WTC11 (cell line): Measurements from ENCODE around the gene ERGIC2. TPM values are rescaled to one million over a fixed set of nuclear protein-coding genes. Genes with fewer than 3 reads are reported as not detected.

ENCODE experiments used
- ATAC-seq: fragments of 200-7000 bp; cut with Tn5 transposase; 2 replicates; pipeline ENCODE4 v1.10.0; 2021; ENCODE audit warnings: mild to moderate bottlenecking, moderate library complexity
- CTCF ChIA-PET: fragments of 300-600 bp; sonication (Branson Sonifier 250); formaldehyde crosslinking; loops from one replicate; lab custom pipeline; 2021; ENCODE audit warnings: antibody characterized with exemption; lab: Charles Lee
- POLR2A ChIA-PET: fragments of 350-600 bp; sonication (Branson Sonifier 250); formaldehyde crosslinking; loops from one replicate; lab custom pipeline; 2021; ENCODE audit warnings: antibody characterized with exemption; lab: Charles Lee
- DNase-seq: peaks from one replicate; pipeline ENCODE4 v3.0.0; 2021; ENCODE audit warnings: low spot score
- H3K27ac Mint-ChIP-seq: 2 replicates; pipeline ENCODE4 v1.8.0; 2021; ENCODE audit warnings: mixed read lengths
- H3K27me3 Mint-ChIP-seq: 2 replicates; pipeline ENCODE4 v1.8.0; 2021; ENCODE audit warnings: low read depth, mild to moderate bottlenecking, moderate library complexity, mixed read lengths
- H3K36me3 Mint-ChIP-seq: 2 replicates; pipeline ENCODE4 v1.8.0; 2021; ENCODE audit warnings: mixed read lengths
- H3K4me1 Mint-ChIP-seq: 2 replicates; pipeline ENCODE4 v1.8.0; 2022; ENCODE audit warnings: mixed read lengths
- H3K4me3 Mint-ChIP-seq: 2 replicates; pipeline ENCODE4 v1.8.0; 2021; ENCODE audit warnings: mild to moderate bottlenecking, moderate library complexity, mixed read lengths
- H3K9me3 Mint-ChIP-seq: 2 replicates; pipeline ENCODE4 v1.8.0; 2021; ENCODE audit warnings: mixed read lengths
- ATF6 ChIP-seq: sonication (generic); formaldehyde crosslinking; IDR thresholded peaks from 2 replicates; pipeline ENCODE4 v1.8.1; 2023; ENCODE audit warnings: mild to moderate bottlenecking, missing genetic modification reagents
- ETV6 ChIP-seq: sonication (generic); formaldehyde crosslinking; IDR thresholded peaks from 2 replicates; pipeline ENCODE4 v1.8.1; 2022; ENCODE audit warnings: mild to moderate bottlenecking, missing genetic modification reagents
- IRF1 ChIP-seq: sonication (generic); formaldehyde crosslinking; IDR thresholded peaks from 2 replicates; pipeline ENCODE4 v1.8.0; 2023; ENCODE audit warnings: missing genetic modification reagents
- JAZF1 ChIP-seq: fragments of 250-450 bp; sonication (Bioruptor Pico); IDR thresholded peaks from 2 replicates; pipeline ENCODE4 v1.9.0; 2021; ENCODE audit warnings: moderate library complexity, mild to moderate bottlenecking, inconsistent platforms
- JUN ChIP-seq: sonication (generic); formaldehyde crosslinking; IDR thresholded peaks from 2 replicates; pipeline ENCODE4 v1.8.0; 2023; ENCODE audit warnings: mild to moderate bottlenecking, missing genetic modification reagents
- MYBL2 ChIP-seq: sonication (generic); formaldehyde crosslinking; IDR thresholded peaks from 2 replicates; pipeline ENCODE4 v1.8.1; 2023; ENCODE audit warnings: mild to moderate bottlenecking, moderate library complexity, missing genetic modification reagents
- NFYB ChIP-seq: sonication (generic); formaldehyde crosslinking; conservative IDR thresholded peaks from 2 replicates; pipeline ENCODE4 v1.8.0; 2022; ENCODE audit warnings: low read depth, missing genetic modification reagents
- NR1H2 ChIP-seq: sonication (generic); formaldehyde crosslinking; IDR thresholded peaks from 2 replicates; pipeline ENCODE4 v1.9.0; 2021; ENCODE audit warnings: mild to moderate bottlenecking, moderate library complexity, missing genetic modification reagents
- PRRX2 ChIP-seq: fragments of 250-450 bp; sonication (Bioruptor Pico); IDR thresholded peaks from 2 replicates; pipeline ENCODE4 v1.8.0; 2021; ENCODE audit warnings: mild to moderate bottlenecking
- TEAD4 ChIP-seq: sonication (generic); formaldehyde crosslinking; IDR thresholded peaks from 2 replicates; pipeline ENCODE4 v1.8.0; 2022; ENCODE audit warnings: mild to moderate bottlenecking, missing genetic modification reagents
- ZNF423 ChIP-seq: fragments of 250-450 bp; sonication (Bioruptor Pico); IDR thresholded peaks from 2 replicates; pipeline ENCODE4 v2.1.2; 2022; ENCODE audit warnings: mild to moderate bottlenecking, moderate library complexity
- total RNA-seq: library from RNA; stranded (reverse); gene quantifications from 3 replicates; pipeline ENCODE4 v1.2.3, GENCODE V29; 2021
- TF ChIP-seq, protein P1 (sequence below): sonication (generic); formaldehyde crosslinking; IDR thresholded peaks from 2 replicates; pipeline ENCODE4 v1.8.1; 2022; ENCODE audit warnings: mild to moderate bottlenecking, missing genetic modification reagents, moderate library complexity, borderline replicate concordance
- TF ChIP-seq, protein P2 (sequence below): fragments of 250-450 bp; sonication (Bioruptor Pico); IDR thresholded peaks from 2 replicates; pipeline ENCODE4 v1.9.0; 2021; ENCODE audit warnings: mild to moderate bottlenecking, borderline replicate concordance
- TF ChIP-seq, protein P3 (sequence below): sonication (generic); formaldehyde crosslinking; IDR thresholded peaks from 2 replicates; pipeline ENCODE4 v1.8.0; 2022; ENCODE audit warnings: mild to moderate bottlenecking, missing genetic modification reagents
- TF ChIP-seq, protein P4 (sequence below): sonication (generic); formaldehyde crosslinking; IDR thresholded peaks from 2 replicates; pipeline ENCODE4 v1.8.1; 2022; ENCODE audit warnings: missing genetic modification reagents, borderline replicate concordance
- TF ChIP-seq, protein P5 (sequence below): sonication (generic); formaldehyde crosslinking; IDR thresholded peaks from 2 replicates; pipeline ENCODE4 v1.8.0; 2022; ENCODE audit warnings: missing genetic modification reagents

ERGIC2 gene
- total RNA-seq, 1 experiment from 2014 or later = 51.4 TPM

- no peaks in the 10 kb centered on the region for H3K9me3 Mint-ChIP-seq
These were observed 43.6 kb downstream of the ERGIC2 start for GRCh38 chr12:29337325-29337724.

GRCh38 chr12:29334937-29335336 is 46.0 kb downstream of the ERGIC2 start:
- ChIA-PET POLR2A (no interaction called here), CTCF (no interaction called here)
- no peak for DNase-seq
- Mint-ChIP-seq H3K27ac (no peak overlapping the region), H3K36me3 (peaks cover 7% of the 10 kb centered on the region; the same call in 1 of the 2 replicates), H3K4me1 (no peaks in the 10 kb centered on the region), H3K9me3 (no peaks in the 10 kb centered on the region), H3K27me3 (no peaks in the 10 kb centered on the region), H3K4me3 (no peak overlapping the region)
- no peak for ATAC-seq
- no peak for TF ChIP-seq ZNF423
- no peak for TF ChIP-seq PRRX2
- TF ChIP-seq, protein P1, sequence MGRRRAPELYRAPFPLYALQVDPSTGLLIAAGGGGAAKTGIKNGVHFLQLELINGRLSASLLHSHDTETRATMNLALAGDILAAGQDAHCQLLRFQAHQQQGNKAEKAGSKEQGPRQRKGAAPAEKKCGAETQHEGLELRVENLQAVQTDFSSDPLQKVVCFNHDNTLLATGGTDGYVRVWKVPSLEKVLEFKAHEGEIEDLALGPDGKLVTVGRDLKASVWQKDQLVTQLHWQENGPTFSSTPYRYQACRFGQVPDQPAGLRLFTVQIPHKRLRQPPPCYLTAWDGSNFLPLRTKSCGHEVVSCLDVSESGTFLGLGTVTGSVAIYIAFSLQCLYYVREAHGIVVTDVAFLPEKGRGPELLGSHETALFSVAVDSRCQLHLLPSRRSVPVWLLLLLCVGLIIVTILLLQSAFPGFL (CRISPR knock-in tag) = no peak
- TF ChIP-seq, protein P2, sequence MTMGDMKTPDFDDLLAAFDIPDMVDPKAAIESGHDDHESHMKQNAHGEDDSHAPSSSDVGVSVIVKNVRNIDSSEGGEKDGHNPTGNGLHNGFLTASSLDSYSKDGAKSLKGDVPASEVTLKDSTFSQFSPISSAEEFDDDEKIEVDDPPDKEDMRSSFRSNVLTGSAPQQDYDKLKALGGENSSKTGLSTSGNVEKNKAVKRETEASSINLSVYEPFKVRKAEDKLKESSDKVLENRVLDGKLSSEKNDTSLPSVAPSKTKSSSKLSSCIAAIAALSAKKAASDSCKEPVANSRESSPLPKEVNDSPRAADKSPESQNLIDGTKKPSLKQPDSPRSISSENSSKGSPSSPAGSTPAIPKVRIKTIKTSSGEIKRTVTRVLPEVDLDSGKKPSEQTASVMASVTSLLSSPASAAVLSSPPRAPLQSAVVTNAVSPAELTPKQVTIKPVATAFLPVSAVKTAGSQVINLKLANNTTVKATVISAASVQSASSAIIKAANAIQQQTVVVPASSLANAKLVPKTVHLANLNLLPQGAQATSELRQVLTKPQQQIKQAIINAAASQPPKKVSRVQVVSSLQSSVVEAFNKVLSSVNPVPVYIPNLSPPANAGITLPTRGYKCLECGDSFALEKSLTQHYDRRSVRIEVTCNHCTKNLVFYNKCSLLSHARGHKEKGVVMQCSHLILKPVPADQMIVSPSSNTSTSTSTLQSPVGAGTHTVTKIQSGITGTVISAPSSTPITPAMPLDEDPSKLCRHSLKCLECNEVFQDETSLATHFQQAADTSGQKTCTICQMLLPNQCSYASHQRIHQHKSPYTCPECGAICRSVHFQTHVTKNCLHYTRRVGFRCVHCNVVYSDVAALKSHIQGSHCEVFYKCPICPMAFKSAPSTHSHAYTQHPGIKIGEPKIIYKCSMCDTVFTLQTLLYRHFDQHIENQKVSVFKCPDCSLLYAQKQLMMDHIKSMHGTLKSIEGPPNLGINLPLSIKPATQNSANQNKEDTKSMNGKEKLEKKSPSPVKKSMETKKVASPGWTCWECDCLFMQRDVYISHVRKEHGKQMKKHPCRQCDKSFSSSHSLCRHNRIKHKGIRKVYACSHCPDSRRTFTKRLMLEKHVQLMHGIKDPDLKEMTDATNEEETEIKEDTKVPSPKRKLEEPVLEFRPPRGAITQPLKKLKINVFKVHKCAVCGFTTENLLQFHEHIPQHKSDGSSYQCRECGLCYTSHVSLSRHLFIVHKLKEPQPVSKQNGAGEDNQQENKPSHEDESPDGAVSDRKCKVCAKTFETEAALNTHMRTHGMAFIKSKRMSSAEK (CRISPR knock-in tag) = no peak
- TF ChIP-seq NFYB (CRISPR knock-in tag) = no peak
- TF ChIP-seq, protein P3, sequence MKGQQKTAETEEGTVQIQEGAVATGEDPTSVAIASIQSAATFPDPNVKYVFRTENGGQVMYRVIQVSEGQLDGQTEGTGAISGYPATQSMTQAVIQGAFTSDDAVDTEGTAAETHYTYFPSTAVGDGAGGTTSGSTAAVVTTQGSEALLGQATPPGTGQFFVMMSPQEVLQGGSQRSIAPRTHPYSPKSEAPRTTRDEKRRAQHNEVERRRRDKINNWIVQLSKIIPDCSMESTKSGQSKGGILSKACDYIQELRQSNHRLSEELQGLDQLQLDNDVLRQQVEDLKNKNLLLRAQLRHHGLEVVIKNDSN (CRISPR knock-in tag) = no peak
- no peak for TF ChIP-seq NR1H2

More at GRCh38 chr12:29337325-29337724, 43.6 kb downstream of the ERGIC2 start:
- no peak overlapping the region for H3K27ac Mint-ChIP-seq
- H3K27me3 Mint-ChIP-seq = no peaks in the 10 kb centered on the region
- TF ChIP-seq ATF6 (CRISPR knock-in tag) (no peak), MYBL2 (CRISPR knock-in tag) (no peak), IRF1 (CRISPR knock-in tag) (no peak), JAZF1 (no peak), TEAD4 (CRISPR knock-in tag) (no peak), ETV6 (CRISPR knock-in tag) (no peak), JUN (CRISPR knock-in tag) (no peak)
- TF ChIP-seq, protein P4, sequence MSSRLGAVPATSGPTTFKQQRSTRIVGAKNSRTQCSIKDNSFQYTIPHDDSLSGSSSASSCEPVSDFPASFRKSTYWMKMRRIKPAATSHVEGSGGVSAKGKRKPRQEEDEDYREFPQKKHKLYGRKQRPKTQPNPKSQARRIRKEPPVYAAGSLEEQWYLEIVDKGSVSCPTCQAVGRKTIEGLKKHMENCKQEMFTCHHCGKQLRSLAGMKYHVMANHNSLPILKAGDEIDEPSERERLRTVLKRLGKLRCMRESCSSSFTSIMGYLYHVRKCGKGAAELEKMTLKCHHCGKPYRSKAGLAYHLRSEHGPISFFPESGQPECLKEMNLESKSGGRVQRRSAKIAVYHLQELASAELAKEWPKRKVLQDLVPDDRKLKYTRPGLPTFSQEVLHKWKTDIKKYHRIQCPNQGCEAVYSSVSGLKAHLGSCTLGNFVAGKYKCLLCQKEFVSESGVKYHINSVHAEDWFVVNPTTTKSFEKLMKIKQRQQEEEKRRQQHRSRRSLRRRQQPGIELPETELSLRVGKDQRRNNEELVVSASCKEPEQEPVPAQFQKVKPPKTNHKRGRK = no peak
- TF ChIP-seq, protein P5, sequence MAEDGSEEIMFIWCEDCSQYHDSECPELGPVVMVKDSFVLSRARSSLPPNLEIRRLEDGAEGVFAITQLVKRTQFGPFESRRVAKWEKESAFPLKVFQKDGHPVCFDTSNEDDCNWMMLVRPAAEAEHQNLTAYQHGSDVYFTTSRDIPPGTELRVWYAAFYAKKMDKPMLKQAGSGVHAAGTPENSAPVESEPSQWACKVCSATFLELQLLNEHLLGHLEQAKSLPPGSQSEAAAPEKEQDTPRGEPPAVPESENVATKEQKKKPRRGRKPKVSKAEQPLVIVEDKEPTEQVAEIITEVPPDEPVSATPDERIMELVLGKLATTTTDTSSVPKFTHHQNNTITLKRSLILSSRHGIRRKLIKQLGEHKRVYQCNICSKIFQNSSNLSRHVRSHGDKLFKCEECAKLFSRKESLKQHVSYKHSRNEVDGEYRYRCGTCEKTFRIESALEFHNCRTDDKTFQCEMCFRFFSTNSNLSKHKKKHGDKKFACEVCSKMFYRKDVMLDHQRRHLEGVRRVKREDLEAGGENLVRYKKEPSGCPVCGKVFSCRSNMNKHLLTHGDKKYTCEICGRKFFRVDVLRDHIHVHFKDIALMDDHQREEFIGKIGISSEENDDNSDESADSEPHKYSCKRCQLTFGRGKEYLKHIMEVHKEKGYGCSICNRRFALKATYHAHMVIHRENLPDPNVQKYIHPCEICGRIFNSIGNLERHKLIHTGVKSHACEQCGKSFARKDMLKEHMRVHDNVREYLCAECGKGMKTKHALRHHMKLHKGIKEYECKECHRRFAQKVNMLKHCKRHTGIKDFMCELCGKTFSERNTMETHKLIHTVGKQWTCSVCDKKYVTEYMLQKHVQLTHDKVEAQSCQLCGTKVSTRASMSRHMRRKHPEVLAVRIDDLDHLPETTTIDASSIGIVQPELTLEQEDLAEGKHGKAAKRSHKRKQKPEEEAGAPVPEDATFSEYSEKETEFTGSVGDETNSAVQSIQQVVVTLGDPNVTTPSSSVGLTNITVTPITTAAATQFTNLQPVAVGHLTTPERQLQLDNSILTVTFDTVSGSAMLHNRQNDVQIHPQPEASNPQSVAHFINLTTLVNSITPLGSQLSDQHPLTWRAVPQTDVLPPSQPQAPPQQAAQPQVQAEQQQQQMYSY = no peak
- peaks cover 19% of the 10 kb centered on the region; the same call in 1 of the 2 replicates for H3K36me3 Mint-ChIP-seq
- POLR2A ChIA-PET = no interaction called here
- no peak overlapping the region for H3K4me3 Mint-ChIP-seq
- no peaks in the 10 kb centered on the region for H3K4me1 Mint-ChIP-seq
- ATAC-seq (no peak), DNase-seq (no peak)
- CTCF ChIA-PET = interaction anchor here (0.7 to 1.4 kb wide), 2 partner anchors 20 to 36 kb away, joined by 3 to 5 read pairs; no protein-coding TSS in a partner anchor
